K562 (cell line): ENCODE measurements around the gene CDC14B. TPM values are rescaled to one million over a fixed set of nuclear protein-coding genes. Genes with fewer than 3 reads are reported as not detected.

Experiments used
- ATAC-seq: fragments of 200-7000 bp; cut with Tn5 transposase; 3 replicates; pipeline ENCODE4 v1.9.1; 2020; ENCODE audit warnings: moderate library complexity
- BruUV-seq: library from RNA; stranded (reverse); fragments of 400-500 nt; replicated peaks from 2 replicates; lab custom pipeline; 2021; lab: Mats Ljungman, UMichigan
- CTCF ChIA-PET: fragments of 300-600 bp; formaldehyde crosslinking; extraction: SDS; loops from one replicate; lab custom pipeline; 2021; ENCODE audit warnings: low intra/inter-chr PET ratio; lab: Yijun Ruan, JAX
- POLR2A ChIA-PET: fragments of 300-600, 350-650 bp; sonication (Branson Sonifier 250); formaldehyde crosslinking; extraction: SDS; loops from one replicate; lab custom pipeline; 2021; ENCODE audit warnings: antibody characterized with exemption, inconsistent platforms; lab: Yijun Ruan, JAX
- DNase-seq, 4 experiments: peaks; one replicate each; pipeline versions ENCODE4 v3.0.0 to v3.0.0-alpha.2; 2011 to 2018; ENCODE audit warnings: low spot score in 3 of 4, mixed read lengths in 3 of 4; ENCODE audit errors: extremely low read depth in 1 of 4
- FAIRE-seq: peaks from 2 replicates; lab custom pipeline; 2011; peaks lifted over from hg19 to GRCh38; lab: Jason Lieb, UNC
- H2AFZ ChIP-seq: 2 replicates; pipeline ENCODE4 v1.6.0; 2011; ENCODE audit warnings: low read depth, low read length, control low read depth, inconsistent platforms
- H3K27ac ChIP-seq: fragments of 200-600 bp; 3 replicates; pipeline ENCODE4 v1.8.0; 2011; ENCODE audit warnings: low read depth, mild to moderate bottlenecking, control low read depth, inconsistent platforms, low read length, moderate library complexity, mixed read lengths; ENCODE audit errors: extremely low read depth
- H3K27me3 ChIP-seq, 2 experiments: fragments of 300-600 bp in 1 of 2; 2 replicates in 1 of 2; 3 replicates in 1 of 2; pipeline versions ENCODE4 v1.6.0 to v1.8.0; 2011; ENCODE audit warnings: inconsistent platforms in 2 of 2, low read length in 2 of 2, mild to moderate bottlenecking in 1 of 2, mixed read lengths in 1 of 2, moderate library complexity in 1 of 2; ENCODE audit not compliant: control insufficient read depth in 2 of 2, insufficient read depth in 2 of 2
- H3K36me3 ChIP-seq: fragments of 300-600 bp; 3 replicates; pipeline ENCODE4 v1.8.0; 2011; ENCODE audit warnings: mild to moderate bottlenecking, low read length, inconsistent platforms; ENCODE audit not compliant: control insufficient read depth, insufficient read depth
- H3K4me1 ChIP-seq, 2 experiments: fragments of 200-600 bp in 1 of 2; replicated peaks in 1 of 2; 2 replicates in 1 of 2; 3 replicates in 1 of 2; pipeline versions ENCODE4 v1.5.1 to v1.8.0; 2011; ENCODE audit warnings: inconsistent platforms in 2 of 2, low read length in 2 of 2, mild to moderate bottlenecking in 1 of 2, mixed read lengths in 1 of 2, moderate library complexity in 1 of 2; ENCODE audit not compliant: control insufficient read depth in 2 of 2, insufficient read depth in 2 of 2
- H3K4me2 ChIP-seq: 2 replicates; pipeline ENCODE4 v1.6.1; 2011; ENCODE audit warnings: low read length, control low read depth, inconsistent platforms, mixed read lengths; ENCODE audit not compliant: insufficient read depth
- H3K4me3 ChIP-seq: fragments of 200-600 bp; sonication (generic), shearing (Covaris generic); 2 replicates; pipeline ENCODE4 v1.5.1; 2016; ENCODE audit warnings: control low read depth, inconsistent platforms
- H3K79me2 ChIP-seq: fragments of 200-600 bp; 3 replicates; pipeline ENCODE4 v1.8.0; 2011; ENCODE audit warnings: low read length, inconsistent platforms; ENCODE audit not compliant: control insufficient read depth, insufficient read depth
- H3K9ac ChIP-seq, 2 experiments: 2 replicates each; pipeline versions ENCODE4 v1.6.0 to v1.6.1; 2011; ENCODE audit warnings: low read depth in 2 of 2, low read length in 2 of 2, control low read depth in 1 of 2, inconsistent platforms in 1 of 2, mild to moderate bottlenecking in 1 of 2, mixed read lengths in 1 of 2; ENCODE audit not compliant: insufficient read depth in 1 of 2
- H3K9me1 ChIP-seq: one replicate; pipeline ENCODE4 v1.6.0; 2011; ENCODE audit warnings: inconsistent platforms, mild to moderate bottlenecking, low read length, moderate library complexity; ENCODE audit not compliant: control insufficient read depth, insufficient read depth
- H3K9me3 ChIP-seq: replicated peaks from 2 replicates; pipeline ENCODE4 v1.5.1; 2011; ENCODE audit warnings: low read depth, low read length, inconsistent platforms; ENCODE audit not compliant: control insufficient read depth, insufficient read depth
- H4K20me1 ChIP-seq: replicated peaks from 2 replicates; pipeline ENCODE4 v1.6.1; 2011; ENCODE audit warnings: low read length, inconsistent platforms, mixed read lengths; ENCODE audit not compliant: control insufficient read depth, insufficient read depth
- BCOR ChIP-seq: fragments of 450-650 bp; IDR thresholded peaks from 2 replicates; pipeline ENCODE4 v1.6.1; 2016
- CAMTA2 ChIP-seq: fragments of 250-450 bp; sonication (Bioruptor Pico); conservative IDR thresholded peaks from 2 replicates; pipeline ENCODE4 v1.5.1; 2022
- FOXA1 ChIP-seq: fragments of 450-650 bp; IDR thresholded peaks from 2 replicates; pipeline ENCODE4 v1.6.1; 2016; ENCODE audit warnings: mild to moderate bottlenecking, borderline replicate concordance
- FOXJ2 ChIP-seq: fragments of 200-800 bp; sonication (Bioruptor generic); IDR thresholded peaks from 2 replicates; pipeline ENCODE4 v1.6.1; 2016; ENCODE audit warnings: missing genetic modification characterization, missing compliant biosample characterization
- NONO ChIP-seq, 2 experiments: fragments of 200-400 bp in 1 of 2; fragments of 450-650 bp in 1 of 2; formaldehyde crosslinking in 1 of 2; IDR thresholded peaks; 2 replicates each; pipeline ENCODE4 v1.6.1; 2017; ENCODE audit warnings: low read depth in 2 of 2, mild to moderate bottlenecking in 2 of 2, moderate library complexity in 2 of 2, low read length in 1 of 2
- SNAPC5 ChIP-seq: fragments of 250-450 bp; sonication (Bioruptor Pico); IDR thresholded peaks from 2 replicates; pipeline ENCODE4 v1.8.0; 2021; ENCODE audit warnings: moderate library complexity, mild to moderate bottlenecking, inconsistent platforms
- WGBS: fragments of 100-300 bp; shearing (Covaris generic); methylation state at CpG from one replicate; pipeline ENCODE4 v1.1.6; 2016; ENCODE audit warnings: low coverage, mixed read lengths; ENCODE audit not compliant: insufficient coverage; ENCODE audit errors: missing lambda C conversion rate; 5-methylcytosine and 5-hydroxymethylcytosine counted together
- in situ Hi-C: fragments of 300-500 bp; cut with MboI; formaldehyde crosslinking; loops from 4 replicates; pipeline ENCODE4 v1.15.0; 2018; ENCODE audit warnings: inconsistent platforms, mixed read lengths
- intact Hi-C: fragments of 100-400 bp; cut with micrococcal nuclease; formaldehyde crosslinking; loops from 2 replicates; pipeline ENCODE4 v1.14.2; 2022
- polyA plus RNA-seq, 8 experiments: library from polyadenylated mRNA; depleted of rRNA in 4 of 8; stranded (reverse) in 5 of 8; unstranded in 3 of 8; fragments of >200 nt; fragmentation: Nextera tagmentation in 2 of 8; fragmentation: Illumina TruSeq in 1 of 8; extraction: Ambion mirVana in 2 of 8; extraction: Trizol in 1 of 8; gene quantifications; 2 replicates each; pipeline versions ENCODE4 v1.2.1 to v1.2.3, GENCODE V29; 2011 to 2014; ENCODE audit warnings: inconsistent platforms in 1 of 8, missing spikeins in 1 of 8
- total RNA-seq, 7 experiments: library from RNA; depleted of rRNA in 6 of 7; stranded (reverse); fragments of >200 nt in 6 of 7; fragmentation: Illumina TruSeq in 2 of 7; extraction: Trizol in 2 of 7; gene quantifications; 2 replicates each; pipeline versions ENCODE4 v1.2.1 to v1.2.3, GENCODE V29; 2011 to 2021; ENCODE audit warnings: low replicate concordance in 1 of 7

Gene CDC14B
- total and polyA plus RNA-seq, 9 of the 15 experiments (the other 6 are each of a cell fraction or from before 2014, with no cell fraction given) = 1.4 to 6.0 (median 3.8) TPM

- no peaks in the 10 kb centered on the region for H3K9me3 ChIP-seq
- H2AFZ ChIP-seq = no peak overlapping the region
- intact Hi-C loops = no loop called here
- H3K27ac ChIP-seq = no peak overlapping the region
- no peak for ATAC-seq
- no TSS peak for BruUV-seq
- ChIA-PET CTCF (no interaction called here), POLR2A (no interaction called here)
- FAIRE-seq = no peak
- in situ Hi-C loops = no loop called here
- H3K27me3 ChIP-seq = peaks cover 4 to 5% of the 10 kb centered on the region in 2 experiments; a peak in 2 of 5 replicates
- no peak overlapping the region for H3K9ac ChIP-seq
- H4K20me1 ChIP-seq = 0 out of 2 replicates have a peak, but pooled peaks cover 4% of the 10 kb centered on the region
- no peak for TF ChIP-seq SNAPC5 (CRISPR knock-in tag)
- no peak for TF ChIP-seq CAMTA2 (CRISPR knock-in tag)
- TF ChIP-seq NONO (IDR thresholded peaks at IDR 0.05; ENCODE audit: low read depth in 2 of 2, low read length in 1 of 2) = no peak
- TF ChIP-seq BCOR = no peak
- no peak for TF ChIP-seq FOXA1
- TF ChIP-seq FOXJ2 (tag) = 0 out of 2 replicates have a peak, but pooled peaks have one; percentile 7
- H3K4me1 ChIP-seq = peaks cover 0 to 9% of the 10 kb centered on the region in 2 experiments; a peak in 1 of 5 replicates
- no peak overlapping the region for H3K4me2 ChIP-seq
- no peak overlapping the region for H3K4me3 ChIP-seq
- no peak for DNase-seq
- H3K79me2 ChIP-seq = no peaks in the 10 kb centered on the region
- no peaks in the 10 kb centered on the region for H3K36me3 ChIP-seq
- 50% methylated on average over 4 of the region's 4 CpGs for WGBS
- no peaks in the 10 kb centered on the region for H3K9me1 ChIP-seq
These were observed 45.2 kb downstream of the CDC14B start for GRCh38 chr9:96574455-96574854.
